Measurements from ENCODE around the gene SUMO3.

GRCh38 chr21:44856131-44856530 is 38.3 kb upstream of the SUMO3 start:
- TF ChIP-seq CTCF (IDR thresholded peaks at IDR 0.05; ENCODE audit: low read depth, low read length, poor library complexity, severe bottlenecking) (no peak), EZH2phosphoT487 (IDR thresholded peaks at IDR 0.05; ENCODE audit: borderline replicate concordance, low read length) (no peak)

Measured in DOHH2 (cell line).